Measurements from ENCODE around the gene EHD4. TPM values are rescaled to one million over a fixed set of nuclear protein-coding genes. Genes with fewer than 3 reads are reported as not detected.

EHD4 gene
- 150 and 152 TPM in 2 replicates for total RNA-seq

GRCh38 chr15:41972253-41973242 is at the start of gene EHD4:
Gene EHD4, minus strand, starts transcription at chr15:41972557. Its CDS starts 63 bp downstream, at chr15:41972494.

GRCh38 chr15:42020713-42021273 is 48.4 kb upstream of the EHD4 start, which contains the start of gene PLA2G4E:
Gene PLA2G4E, minus strand, starts transcription at chr15:42021042. Its CDS starts 12 bp downstream, at chr15:42021030.

GRCh38 chr15:41893422-41894250 is 78.7 kb downstream of the EHD4 start, which contains the start of gene SPTBN5:
Gene SPTBN5, minus strand, starts transcription at chr15:41894053. Its CDS starts 556 bp downstream, at chr15:41893497.

Small RNA genes within 50 kb of the gene (small RNA-seq; reads per million reads assigned to genes)
- gene MIR4310 (not detected), gene RNA5SP393 (not detected)

Other genes with a start within 250 kb of the EHD4 start
- 26.5 and 32.6 TPM in 2 replicates for gene MAPKBP1, start 198.1 kb downstream of the EHD4 start, total RNA-seq
- 3.5 and 5.9 TPM in 2 replicates for gene JMJD7, start 144.5 kb downstream of the EHD4 start, total RNA-seq
- gene PLA2G4B, start 133.7 kb downstream of the EHD4 start, total RNA-seq = 0.67 and 28.1 TPM in 2 replicates
- 3.9 and 15.2 TPM in 2 replicates for gene SPTBN5, start 78.5 kb downstream of the EHD4 start, total RNA-seq
- not detected in 2 replicates for gene PLA2G4E, start 48.5 kb upstream of the EHD4 start, total RNA-seq
- gene PLA2G4D, start 122.0 kb upstream of the EHD4 start, total RNA-seq = not detected in 2 replicates
- not detected in 2 replicates for gene PLA2G4F, start 184.1 kb upstream of the EHD4 start, total RNA-seq
- gene VPS39, start 235.7 kb upstream of the EHD4 start, total RNA-seq = 51.6 and 52.3 TPM in 2 replicates

All from vein endothelial cell (primary cell).